Measurements from ENCODE around the gene TTBK2.

The TTBK2 gene

GRCh38 chr15:42720071-42720470 is 200.5 kb downstream of the TTBK2 start:
- H3K9me3 Mint-ChIP-seq, result no peaks in the 10 kb centered on the region
- no peaks in the 10 kb centered on the region for H3K27me3 Mint-ChIP-seq
- H3K36me3 Mint-ChIP-seq, result no peaks in the 10 kb centered on the region
- no peak overlapping the region for H3K27ac Mint-ChIP-seq
- H3K4me1 Mint-ChIP-seq, result no peaks in the 10 kb centered on the region
- H3K4me3 Mint-ChIP-seq, result no peak overlapping the region

GRCh38 chr15:42719043-42719442 is 201.5 kb downstream of the TTBK2 start:
- Mint-ChIP-seq H3K27me3 (no peaks in the 10 kb centered on the region), H3K4me1 (no peaks in the 10 kb centered on the region), H3K36me3 (no peaks in the 10 kb centered on the region), H3K27ac (no peak overlapping the region), H3K9me3 (no peaks in the 10 kb centered on the region), H3K4me3 (no peak overlapping the region)

- Mint-ChIP-seq H3K4me1 (no peaks in the 10 kb centered on the region), H3K27ac (no peak overlapping the region), H3K27me3 (no peaks in the 10 kb centered on the region), H3K4me3 (no peak overlapping the region), H3K36me3 (no peaks in the 10 kb centered on the region), H3K9me3 (no peaks in the 10 kb centered on the region)
Observed at GRCh38 chr15:42716626-42717025, 204.0 kb downstream of the TTBK2 start.

- H3K4me1 Mint-ChIP-seq, result no peaks in the 10 kb centered on the region
- H3K27ac Mint-ChIP-seq, result no peak overlapping the region
- H3K9me3 Mint-ChIP-seq, result no peaks in the 10 kb centered on the region
- no peaks in the 10 kb centered on the region for H3K36me3 Mint-ChIP-seq
- H3K27me3 Mint-ChIP-seq, result no peaks in the 10 kb centered on the region
- no peak overlapping the region for H3K4me3 Mint-ChIP-seq
Observed at GRCh38 chr15:42716125-42716524, 204.5 kb downstream of the TTBK2 start.

- Mint-ChIP-seq H3K27ac (no peak overlapping the region), H3K27me3 (no peaks in the 10 kb centered on the region), H3K4me3 (no peak overlapping the region), H3K36me3 (no peaks in the 10 kb centered on the region), H3K9me3 (no peaks in the 10 kb centered on the region), H3K4me1 (peaks cover 4% of the 10 kb centered on the region)
Observed at GRCh38 chr15:42712584-42712983, 208.0 kb downstream of the TTBK2 start.

- Mint-ChIP-seq H3K36me3 (no peaks in the 10 kb centered on the region), H3K9me3 (no peaks in the 10 kb centered on the region)
Observed at GRCh38 chr15:42711746-42712145, 208.8 kb downstream of the TTBK2 start.

GRCh38 chr15:42710662-42711061 is 209.9 kb downstream of the TTBK2 start:
- peaks cover 4% of the 10 kb centered on the region for H3K4me1 Mint-ChIP-seq
- H3K36me3 Mint-ChIP-seq, result no peaks in the 10 kb centered on the region
- no peak overlapping the region for H3K27ac Mint-ChIP-seq
- no peaks in the 10 kb centered on the region for H3K9me3 Mint-ChIP-seq
- H3K27me3 Mint-ChIP-seq, result no peaks in the 10 kb centered on the region
- H3K4me3 Mint-ChIP-seq, result no peak overlapping the region

More at GRCh38 chr15:42711746-42712145, 208.8 kb downstream of the TTBK2 start:
- no peak overlapping the region for H3K27ac Mint-ChIP-seq
- no peak overlapping the region for H3K4me3 Mint-ChIP-seq
- H3K27me3 Mint-ChIP-seq, result no peaks in the 10 kb centered on the region
- peaks cover 4% of the 10 kb centered on the region for H3K4me1 Mint-ChIP-seq

- Mint-ChIP-seq H3K4me1 (peaks cover 7% of the 10 kb centered on the region), H3K27ac (no peak overlapping the region), H3K36me3 (no peaks in the 10 kb centered on the region), H3K27me3 (no peaks in the 10 kb centered on the region), H3K9me3 (no peaks in the 10 kb centered on the region), H3K4me3 (no peak overlapping the region)
Observed at GRCh38 chr15:42707873-42708544, 212.6 kb downstream of the TTBK2 start.

GRCh38 chr15:42707068-42707467 is 213.5 kb downstream of the TTBK2 start:
- H3K4me1 Mint-ChIP-seq, result peaks cover 7% of the 10 kb centered on the region
- H3K27ac Mint-ChIP-seq, result no peak overlapping the region
- H3K36me3 Mint-ChIP-seq, result no peaks in the 10 kb centered on the region
- no peaks in the 10 kb centered on the region for H3K9me3 Mint-ChIP-seq
- no peaks in the 10 kb centered on the region for H3K27me3 Mint-ChIP-seq
- H3K4me3 Mint-ChIP-seq, result no peak overlapping the region

- H3K36me3 Mint-ChIP-seq, result no peaks in the 10 kb centered on the region
- peaks cover 7% of the 10 kb centered on the region for H3K4me1 Mint-ChIP-seq
- H3K4me3 Mint-ChIP-seq, result no peak overlapping the region
- H3K27ac Mint-ChIP-seq, result no peak overlapping the region
- H3K9me3 Mint-ChIP-seq, result no peaks in the 10 kb centered on the region
- H3K27me3 Mint-ChIP-seq, result no peaks in the 10 kb centered on the region
Observed at GRCh38 chr15:42705336-42705735, 215.2 kb downstream of the TTBK2 start.

GRCh38 chr15:42704492-42704926 is 216.1 kb downstream of the TTBK2 start:
- H3K4me3 Mint-ChIP-seq, result no peak overlapping the region
- H3K4me1 Mint-ChIP-seq, result peaks cover 7% of the 10 kb centered on the region
- H3K36me3 Mint-ChIP-seq, result no peaks in the 10 kb centered on the region
- H3K27ac Mint-ChIP-seq, result no peak overlapping the region
- H3K9me3 Mint-ChIP-seq, result no peaks in the 10 kb centered on the region
- no peaks in the 10 kb centered on the region for H3K27me3 Mint-ChIP-seq

GRCh38 chr15:42696626-42697025 is 224.0 kb downstream of the TTBK2 start:
- H3K27ac Mint-ChIP-seq, result no peak overlapping the region
- H3K4me1 Mint-ChIP-seq, result no peaks in the 10 kb centered on the region
- no peaks in the 10 kb centered on the region for H3K27me3 Mint-ChIP-seq
- no peaks in the 10 kb centered on the region for H3K9me3 Mint-ChIP-seq
- H3K4me3 Mint-ChIP-seq, result no peak overlapping the region
- no peaks in the 10 kb centered on the region for H3K36me3 Mint-ChIP-seq

GRCh38 chr15:42695527-42696071 is 225.0 kb downstream of the TTBK2 start:
- H3K9me3 Mint-ChIP-seq, result no peaks in the 10 kb centered on the region
- H3K36me3 Mint-ChIP-seq, result no peaks in the 10 kb centered on the region
- no peak overlapping the region for H3K4me3 Mint-ChIP-seq
- H3K27me3 Mint-ChIP-seq, result no peaks in the 10 kb centered on the region
- no peak overlapping the region for H3K27ac Mint-ChIP-seq
- peaks cover 4% of the 10 kb centered on the region for H3K4me1 Mint-ChIP-seq

- Mint-ChIP-seq H3K27ac (no peak overlapping the region), H3K9me3 (no peaks in the 10 kb centered on the region), H3K36me3 (no peaks in the 10 kb centered on the region), H3K27me3 (no peaks in the 10 kb centered on the region), H3K4me1 (peaks cover 4% of the 10 kb centered on the region), H3K4me3 (no peak overlapping the region)
Observed at GRCh38 chr15:42694398-42694797, 226.2 kb downstream of the TTBK2 start.

GRCh38 chr15:42693942-42694341 is 226.6 kb downstream of the TTBK2 start:
- no peaks in the 10 kb centered on the region for H3K36me3 Mint-ChIP-seq
- H3K27ac Mint-ChIP-seq, result no peak overlapping the region
- H3K4me1 Mint-ChIP-seq, result peaks cover 4% of the 10 kb centered on the region
- no peak overlapping the region for H3K4me3 Mint-ChIP-seq
- no peaks in the 10 kb centered on the region for H3K27me3 Mint-ChIP-seq
- H3K9me3 Mint-ChIP-seq, result no peaks in the 10 kb centered on the region

GRCh38 chr15:42693496-42693895 is 227.1 kb downstream of the TTBK2 start:
- H3K4me1 Mint-ChIP-seq, result peaks cover 4% of the 10 kb centered on the region
- no peaks in the 10 kb centered on the region for H3K9me3 Mint-ChIP-seq
- H3K27ac Mint-ChIP-seq, result no peak overlapping the region
- no peaks in the 10 kb centered on the region for H3K27me3 Mint-ChIP-seq
- H3K36me3 Mint-ChIP-seq, result no peaks in the 10 kb centered on the region
- H3K4me3 Mint-ChIP-seq, result no peak overlapping the region

- Mint-ChIP-seq H3K27ac (no peak overlapping the region), H3K9me3 (no peaks in the 10 kb centered on the region)
Observed at GRCh38 chr15:42692997-42693396, 227.6 kb downstream of the TTBK2 start.

More at GRCh38 chr15:42692997-42693396, 227.6 kb downstream of the TTBK2 start:
- H3K4me1 Mint-ChIP-seq, result peaks cover 4% of the 10 kb centered on the region
- no peaks in the 10 kb centered on the region for H3K36me3 Mint-ChIP-seq
- no peaks in the 10 kb centered on the region for H3K27me3 Mint-ChIP-seq
- H3K4me3 Mint-ChIP-seq, result no peak overlapping the region

Data from activated naive CD4-positive, alpha-beta T cell treated with anti-CD3 and anti-CD28 coated beads, Interleukin-2, amount 50 U/mL, for 24 hours (primary cell).